Stimulated activated CD8-positive, alpha-beta memory T cell treated with anti-CD3 and anti-CD28 coated beads, Interleukin-7, amount 100 ng/mL, for 48 hours (primary cell): Measurements from ENCODE around the gene NPB.
A peak's percentile ranks its signal among the peaks of the same experiment; 100 is the strongest.

Source experiments
- DNase-seq, 2 donors: peaks; one replicate each; pipeline ENCODE4 v3.0.0-alpha.2; 2020; ENCODE audit warnings: low read depth in 1 of 2; ENCODE audit errors: extremely low read depth in 1 of 2

NPB gene

DNA sequence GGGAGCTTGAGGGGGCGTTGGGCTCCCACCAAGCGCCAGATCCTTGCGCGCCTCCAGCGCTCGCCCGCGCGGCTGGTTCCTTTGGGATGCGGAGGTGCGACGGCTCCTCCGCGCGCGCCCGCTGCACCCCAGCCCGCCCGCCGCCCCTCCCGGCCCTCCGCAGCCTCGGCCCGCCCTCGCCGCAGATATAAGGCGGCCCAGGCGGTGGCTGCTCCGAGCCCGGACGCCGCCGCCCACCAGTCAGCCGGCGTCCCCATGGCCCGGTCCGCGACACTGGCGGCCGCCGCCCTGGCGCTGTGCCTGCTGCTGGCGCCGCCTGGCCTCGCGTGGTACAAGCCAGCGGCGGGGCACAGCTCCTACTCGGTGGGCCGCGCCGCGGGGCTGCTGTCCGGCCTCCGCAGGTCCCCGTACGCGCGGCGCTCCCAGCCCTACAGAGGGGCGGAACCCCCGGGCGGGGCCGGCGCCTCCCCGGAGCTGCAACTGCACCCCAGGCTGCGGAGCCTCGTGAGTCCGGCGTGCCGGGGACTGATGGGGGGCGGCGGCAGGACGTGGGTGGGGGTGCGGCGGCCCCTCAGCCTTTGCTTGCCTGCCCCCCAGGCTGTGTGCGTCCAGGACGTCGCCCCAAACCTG, at the start of gene NPB:
Gene NPB (plus strand): TSS at position 216 of the 630 bp plus-strand sequence. CDS start 40 bp downstream, at position 256.
- DNase-seq = no peak

DNA sequence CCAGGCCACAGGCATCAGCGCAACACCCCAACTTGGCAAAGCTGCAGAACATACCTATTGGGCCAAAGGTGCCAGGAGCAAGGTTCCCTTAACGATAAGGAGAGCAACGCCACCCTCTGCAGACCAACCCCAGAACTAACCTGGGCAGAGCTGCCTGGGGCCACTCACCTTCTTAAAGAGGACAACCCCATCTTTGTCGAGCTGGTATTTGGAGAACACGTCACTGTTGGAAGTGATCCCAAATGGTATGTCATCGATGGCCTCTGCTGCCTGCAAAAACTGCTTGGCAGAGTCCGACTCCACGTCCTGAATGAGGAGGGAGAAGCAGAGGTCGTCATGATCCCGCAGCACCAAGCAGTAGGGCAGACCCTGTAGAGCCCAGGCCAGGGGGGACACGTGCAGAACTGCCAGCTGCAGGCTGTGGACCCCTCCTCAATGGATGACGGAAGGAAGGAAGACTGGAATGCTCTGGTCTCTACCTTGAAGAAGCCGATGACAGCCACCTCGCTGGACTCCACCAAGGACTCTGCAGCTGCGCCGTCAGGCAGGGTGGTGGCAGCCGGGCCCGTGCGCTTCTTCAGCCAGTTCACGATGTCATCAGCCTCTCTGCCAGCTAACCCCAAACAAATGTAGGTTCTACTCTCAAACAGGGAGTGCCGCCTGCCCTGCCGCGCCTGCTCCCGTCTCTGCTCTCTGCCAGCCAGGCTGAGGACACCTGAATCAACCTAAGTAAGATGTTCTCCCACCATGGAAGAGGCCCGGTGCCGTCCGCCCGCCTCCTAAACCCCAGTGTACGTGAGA, 46.9 kb upstream of the NPB start:
- DNase-seq = no peak

DNA sequence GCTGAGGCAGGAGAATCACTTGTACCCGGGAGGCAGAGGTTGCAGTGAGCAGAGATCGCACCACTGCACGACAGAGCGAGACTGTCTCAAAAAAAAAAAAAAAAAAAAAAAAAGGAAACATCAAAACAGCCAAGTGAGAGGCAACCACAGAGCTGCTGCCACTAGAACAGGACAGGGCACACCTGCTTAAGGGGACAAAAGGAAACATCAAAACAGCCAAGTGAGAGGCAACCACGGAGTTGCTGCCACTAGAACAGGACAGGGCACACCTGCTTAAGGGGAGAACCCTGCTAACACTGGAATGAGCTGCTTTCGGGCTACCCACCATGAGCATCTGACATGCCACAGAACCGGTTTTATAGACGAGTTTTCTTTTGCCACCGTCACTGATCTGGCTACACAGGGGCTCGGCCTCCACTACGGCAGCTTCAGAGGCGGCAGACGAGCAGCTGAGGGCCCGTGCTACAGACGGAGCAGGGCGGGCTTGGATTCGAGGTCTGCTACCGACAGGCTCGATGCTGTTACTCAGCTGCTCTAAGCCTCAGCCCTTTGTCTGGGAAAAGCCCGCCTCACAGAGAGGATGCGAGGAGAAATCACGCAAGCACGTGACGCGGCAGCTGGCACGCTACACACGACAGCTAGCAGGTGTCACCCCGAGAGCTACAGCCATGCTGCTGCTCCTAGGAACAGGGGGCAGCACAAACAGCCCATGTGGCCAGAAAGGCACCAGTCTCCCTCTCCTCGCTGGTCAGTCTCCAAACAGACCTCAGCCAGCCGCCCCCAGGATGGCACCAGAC, 43.7 kb upstream of the NPB start:
- no peak for DNase-seq

DNA sequence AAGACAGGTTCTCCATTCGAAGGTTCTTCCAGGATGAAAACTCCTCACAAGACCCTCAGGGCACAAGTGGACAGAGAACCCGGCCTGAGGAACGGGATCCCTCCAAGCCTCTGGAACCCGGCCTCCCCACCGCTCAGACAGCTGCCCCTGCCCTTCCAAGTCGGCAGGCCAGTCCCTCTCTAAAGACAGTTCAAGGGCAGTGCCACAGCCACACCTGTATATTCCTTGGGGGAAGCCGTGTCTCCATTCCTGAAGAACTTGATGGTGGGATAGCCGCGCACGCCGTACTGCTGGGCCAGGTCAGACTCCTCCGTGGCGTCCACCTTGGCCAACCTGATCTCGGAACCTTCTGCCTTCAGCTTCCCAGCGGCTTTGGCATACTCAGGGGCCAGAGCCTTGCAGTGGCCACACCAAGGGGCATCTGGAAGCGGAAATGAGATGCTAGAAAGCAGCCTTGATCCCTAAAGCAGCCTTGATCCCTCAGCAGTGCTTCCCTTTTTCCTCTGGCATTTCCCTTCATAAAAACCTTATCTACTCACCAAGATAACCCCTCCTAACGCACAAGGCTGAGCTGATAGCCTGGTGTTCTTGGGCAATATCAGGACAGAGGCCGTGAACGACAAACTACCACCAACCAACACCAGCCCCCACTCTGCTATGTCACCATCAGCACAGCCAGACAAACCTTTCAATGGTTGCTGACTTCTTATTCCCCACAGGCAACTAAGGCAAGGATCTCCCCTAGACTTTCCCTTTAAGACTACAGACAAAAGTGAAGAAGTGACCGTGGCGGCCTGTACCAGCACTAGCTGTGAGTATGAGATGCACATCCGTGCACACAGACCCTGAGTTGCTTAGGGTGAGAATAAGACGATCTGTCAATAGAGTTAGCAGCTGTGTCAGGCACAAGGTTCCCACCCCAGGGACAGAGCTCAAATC, 42.8 kb upstream of the NPB start:
- no peak for DNase-seq

DNA sequence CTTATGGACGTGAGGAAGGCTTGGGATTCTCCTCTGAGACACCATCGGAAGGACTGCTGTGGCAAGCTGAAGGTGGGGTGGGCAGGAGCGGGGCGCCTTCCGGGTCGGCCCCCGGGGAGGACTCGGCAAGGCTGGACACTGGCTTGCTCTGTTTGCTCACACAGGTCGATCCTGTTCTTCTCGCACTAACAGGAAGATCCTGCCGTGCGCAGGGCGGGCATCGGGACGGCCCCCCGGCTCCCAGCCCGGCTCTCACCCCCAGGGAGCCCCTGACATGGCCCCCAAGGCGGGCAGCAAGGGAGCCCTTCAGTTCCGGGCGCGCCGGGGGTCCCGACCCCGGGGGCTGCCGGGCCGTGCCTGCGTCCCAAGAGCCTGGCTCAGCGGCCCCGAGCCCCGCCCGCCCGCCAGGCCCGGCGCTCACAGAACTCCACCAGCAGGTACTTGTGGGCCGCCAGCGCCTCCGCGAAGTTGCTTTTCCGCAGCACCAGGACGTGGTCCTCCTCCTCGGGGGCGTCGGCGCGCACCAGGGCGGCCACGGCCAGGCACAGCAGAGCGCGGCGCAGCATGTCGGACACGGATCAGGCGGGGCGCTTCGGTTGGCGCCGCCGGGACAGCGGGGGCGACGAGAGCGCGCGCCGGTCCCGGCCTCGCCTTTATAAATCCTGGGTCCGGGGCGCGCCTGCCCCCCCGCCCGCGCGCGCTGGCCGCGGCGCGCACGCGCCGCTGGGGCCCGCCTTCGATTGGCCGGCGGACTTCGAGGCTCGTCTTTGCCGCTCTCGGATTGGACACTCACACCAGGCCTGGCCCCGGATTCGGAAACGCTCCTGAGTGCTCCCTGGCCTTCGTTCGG, 41.9 kb upstream of the NPB start, which contains the start of gene P4HB:
Gene P4HB (minus strand): TSS at position 630 of the 850 bp plus-strand sequence. CDS start 64 bp downstream, at position 566.
- no peak for DNase-seq

DNA sequence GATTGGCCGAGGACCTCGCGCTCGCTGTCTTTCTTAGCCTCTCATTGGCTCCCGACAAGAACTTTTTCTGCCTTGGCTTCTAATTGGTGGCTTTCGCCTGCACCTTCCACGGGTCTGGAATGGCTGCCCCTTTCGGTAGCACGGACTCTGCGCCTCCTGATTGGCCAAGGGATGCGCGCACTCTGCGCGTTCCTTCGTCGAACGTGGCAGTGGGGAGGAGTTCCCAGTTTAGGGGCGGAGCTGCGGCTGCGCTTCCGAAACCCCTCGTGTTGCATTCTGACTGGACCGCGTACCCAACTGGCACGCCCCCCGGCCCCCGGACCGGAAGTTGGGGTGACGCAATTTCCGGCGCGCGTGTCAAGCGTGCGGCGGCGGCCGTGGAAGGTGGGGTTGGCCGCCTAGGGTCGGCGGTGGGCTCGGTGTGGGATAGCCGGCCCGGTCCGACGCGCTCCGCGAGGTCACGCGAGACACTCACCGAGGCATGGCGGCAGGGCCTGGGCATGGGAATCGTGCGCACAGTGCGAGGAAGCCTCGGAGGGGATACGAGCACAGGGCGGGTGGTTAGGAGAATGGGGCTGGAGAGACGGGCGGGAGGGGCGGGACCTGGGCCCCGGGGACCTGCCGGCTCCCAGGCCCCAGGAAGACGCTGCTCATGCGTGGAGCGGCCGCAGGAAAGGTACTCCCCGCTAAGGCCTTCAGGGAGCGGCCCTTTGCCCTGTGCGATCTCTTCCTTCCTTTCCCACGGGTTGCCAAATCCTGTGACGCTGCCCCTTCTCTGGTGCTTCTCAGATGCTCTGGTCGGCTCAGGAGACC, 41.1 kb upstream of the NPB start:
- DNase-seq = peak; percentile 99

DNA sequence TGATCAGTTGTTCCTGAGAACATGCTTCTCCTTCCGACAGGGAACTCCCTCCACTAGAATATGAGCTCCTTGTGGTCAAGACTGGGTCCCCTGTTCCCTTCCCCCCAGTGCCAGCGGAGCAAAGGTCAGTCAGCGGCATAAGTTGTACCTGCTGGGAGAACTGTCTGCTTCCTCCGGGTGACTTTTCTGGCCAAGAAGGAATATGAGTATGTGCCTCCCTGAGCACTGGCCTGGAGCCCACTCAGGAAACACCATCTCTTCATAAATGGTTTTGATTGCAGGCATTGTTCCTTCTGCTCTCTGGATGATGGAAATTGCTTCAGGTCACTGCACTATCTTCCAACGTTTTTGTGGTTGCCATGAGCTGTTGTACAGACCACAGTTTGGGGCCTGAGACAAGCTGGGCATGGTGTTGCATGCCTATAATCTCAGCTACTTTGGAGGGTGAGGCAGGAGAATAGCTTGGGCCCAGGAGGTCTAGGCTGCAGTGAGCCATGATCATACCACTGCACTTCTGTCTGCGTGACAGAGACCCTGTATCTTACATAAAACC, 38.8 kb upstream of the NPB start:
- DNase-seq = no peak

DNA sequence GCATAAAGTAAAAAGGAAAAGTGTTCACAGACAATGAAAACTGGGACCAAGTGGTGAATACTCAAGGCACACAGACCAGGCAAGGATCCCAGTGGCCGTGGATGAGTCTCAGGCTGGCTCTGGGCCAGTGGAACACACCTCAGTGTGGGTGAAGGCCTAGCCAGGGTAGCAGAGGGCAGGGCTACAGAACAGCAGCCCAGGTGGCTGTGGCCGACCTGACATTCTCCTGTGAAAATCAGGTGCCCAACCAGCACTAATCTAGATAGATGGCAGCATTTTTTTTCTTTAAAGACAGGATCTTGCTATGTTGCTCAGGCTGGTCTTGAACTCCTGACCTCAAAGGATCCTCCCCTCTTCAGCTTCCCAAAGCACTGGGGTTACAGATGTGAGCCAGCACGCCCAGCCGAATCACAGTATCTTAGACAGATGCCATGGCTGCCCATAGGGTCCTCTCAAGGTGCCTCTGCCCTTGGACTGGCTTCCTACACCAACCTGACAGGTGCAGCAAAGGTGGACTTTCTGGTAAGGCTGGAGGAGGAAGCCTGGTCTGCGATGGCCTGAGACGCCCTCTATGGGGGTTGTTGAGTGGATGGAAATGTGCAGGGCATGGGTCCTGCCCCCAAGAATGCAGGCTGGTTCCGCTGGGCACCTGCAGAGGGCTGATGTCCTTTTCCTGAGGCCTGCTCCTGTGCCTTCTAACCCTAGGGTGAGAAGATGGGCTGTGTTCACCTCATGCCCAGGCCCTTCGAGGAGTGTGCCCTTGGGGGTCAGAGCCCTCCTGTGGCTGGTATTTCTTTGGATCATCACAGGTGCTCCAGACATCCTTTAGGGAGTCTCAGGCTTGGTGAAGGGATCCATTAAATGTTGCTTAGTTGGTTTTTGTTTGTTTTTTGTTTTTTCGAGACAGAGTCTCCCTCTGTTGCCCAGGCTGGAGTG, 37.9 kb upstream of the NPB start:
- DNase-seq = no peak

DNA sequence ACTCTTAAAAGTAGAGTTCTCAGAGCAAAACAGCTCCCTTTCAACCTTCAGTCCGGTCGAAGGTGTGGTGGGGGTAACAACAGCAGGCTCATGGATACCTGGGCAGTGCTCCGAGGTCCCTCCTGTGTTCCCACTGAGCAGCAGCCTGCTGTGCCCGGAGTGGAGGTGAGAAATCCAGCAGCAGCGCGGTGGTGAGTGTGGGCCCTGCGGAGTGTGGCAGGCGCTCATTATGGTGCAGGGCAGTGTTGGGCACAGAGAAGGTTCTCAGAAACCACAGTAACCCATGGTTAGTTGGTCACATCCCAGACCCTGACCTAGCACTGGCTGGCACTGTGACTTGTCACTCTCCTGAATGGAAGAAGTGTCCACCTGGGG, 36.7 kb upstream of the NPB start:
- DNase-seq = no peak

DNA sequence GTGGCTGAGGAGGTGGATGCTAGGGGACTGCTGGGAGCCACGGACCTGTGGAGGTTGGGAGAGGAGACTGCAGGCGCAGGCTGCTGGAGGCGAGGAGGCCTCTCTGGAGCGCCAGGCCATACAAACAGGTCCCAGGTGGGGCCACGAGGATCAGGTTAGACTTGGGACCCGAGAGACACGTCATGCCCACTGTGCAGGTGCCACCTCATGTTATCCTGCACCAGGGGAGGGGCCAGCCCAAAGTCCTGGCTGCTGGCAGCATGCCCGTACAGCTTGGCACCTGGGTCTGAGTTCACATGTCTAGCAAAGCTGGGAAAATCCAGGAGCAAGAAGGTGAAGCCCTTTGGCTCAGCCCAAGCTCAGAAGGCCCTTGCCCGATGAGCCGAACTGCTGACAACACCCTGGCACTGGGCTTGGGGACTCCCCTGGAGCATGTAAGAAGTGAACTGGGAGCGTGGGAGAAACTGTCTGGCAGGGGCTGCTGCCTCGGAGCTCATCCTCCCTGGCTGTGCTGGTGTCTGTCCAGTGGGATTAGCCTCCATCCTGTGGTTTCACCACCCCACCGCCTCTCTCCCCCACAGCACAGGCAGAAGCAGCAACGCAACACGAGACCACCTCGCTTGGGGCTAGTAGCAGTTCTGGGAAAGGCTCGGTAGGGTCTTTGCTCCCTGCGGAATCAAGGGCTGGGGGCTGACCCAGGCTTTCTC, 36.2 kb upstream of the NPB start:
- no peak for DNase-seq

DNA sequence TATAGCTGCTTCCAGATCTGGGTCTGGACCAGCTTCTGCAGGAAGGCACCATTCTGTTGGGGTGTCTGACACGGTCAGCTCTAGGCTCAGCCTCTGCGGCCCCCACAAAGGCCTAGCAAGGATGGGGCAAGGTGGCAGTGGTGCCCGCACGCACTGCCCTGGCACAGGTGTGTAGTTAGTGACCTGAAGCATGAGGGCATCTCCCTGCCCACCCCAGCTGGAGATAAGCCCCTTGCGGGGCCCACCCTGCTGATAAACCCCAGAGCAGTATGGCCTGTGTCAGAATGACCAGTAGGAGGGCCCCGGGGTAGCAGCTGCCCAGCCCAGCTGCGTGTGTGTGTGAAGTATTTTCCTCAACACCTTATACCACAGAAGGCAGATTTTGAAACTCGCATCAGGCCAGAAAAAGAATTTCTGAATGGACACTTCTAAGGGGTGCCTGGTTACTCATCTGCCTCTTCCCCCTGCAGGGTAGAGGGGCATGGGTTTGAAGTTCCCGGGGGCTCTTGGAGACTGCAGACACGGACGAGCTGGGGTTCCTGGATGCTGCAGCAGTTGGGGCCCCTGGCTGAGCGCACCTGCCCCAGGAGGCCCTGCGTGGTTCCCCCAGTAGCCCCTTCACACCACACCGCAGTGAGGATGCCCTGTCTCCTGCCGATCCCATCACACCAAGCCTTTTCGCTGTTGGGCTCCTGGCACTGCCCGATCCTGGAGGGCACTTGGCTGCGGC, 35.4 kb upstream of the NPB start:
- DNase-seq = no peak

DNA sequence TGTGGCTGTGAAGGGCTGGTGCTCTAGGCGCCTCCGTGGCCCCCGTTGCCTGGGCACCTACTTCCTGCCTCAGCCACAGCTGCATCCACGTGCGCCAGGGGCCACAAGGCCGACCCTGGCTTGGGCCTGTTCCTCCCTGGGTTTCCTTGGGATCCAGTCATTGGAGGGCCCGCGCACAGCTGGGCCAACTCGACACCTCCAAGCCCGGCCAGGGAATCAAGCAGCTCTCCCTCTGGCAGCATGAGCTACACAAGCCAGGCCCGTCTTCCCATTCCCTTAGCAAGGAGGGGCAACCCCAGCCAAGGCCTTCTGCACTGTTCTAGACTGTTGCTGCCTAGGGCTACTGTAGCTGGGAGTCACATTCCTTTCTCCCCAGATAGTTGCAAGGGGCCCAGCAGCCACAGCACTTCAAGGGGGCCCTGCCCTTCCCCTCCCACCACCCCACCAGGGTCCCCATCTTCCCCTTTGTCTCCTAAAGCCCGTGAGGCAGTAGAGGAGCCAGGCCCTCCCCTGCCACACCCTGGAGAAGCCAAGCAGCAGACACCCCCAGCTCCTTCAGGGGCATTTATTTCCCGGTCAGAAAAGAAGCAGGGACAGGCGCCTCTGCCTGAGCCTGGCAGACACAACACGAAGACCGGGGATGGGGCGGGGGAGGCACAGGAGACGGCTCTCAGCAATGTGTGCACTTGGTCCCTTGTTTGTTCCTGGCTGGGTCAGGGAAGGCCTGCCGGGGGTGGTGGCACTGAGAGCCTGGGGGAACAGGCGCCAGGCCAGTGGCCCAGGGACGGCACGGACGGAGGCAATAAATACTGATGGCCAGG, 34.7 kb upstream of the NPB start:
- no peak for DNase-seq

DNA sequence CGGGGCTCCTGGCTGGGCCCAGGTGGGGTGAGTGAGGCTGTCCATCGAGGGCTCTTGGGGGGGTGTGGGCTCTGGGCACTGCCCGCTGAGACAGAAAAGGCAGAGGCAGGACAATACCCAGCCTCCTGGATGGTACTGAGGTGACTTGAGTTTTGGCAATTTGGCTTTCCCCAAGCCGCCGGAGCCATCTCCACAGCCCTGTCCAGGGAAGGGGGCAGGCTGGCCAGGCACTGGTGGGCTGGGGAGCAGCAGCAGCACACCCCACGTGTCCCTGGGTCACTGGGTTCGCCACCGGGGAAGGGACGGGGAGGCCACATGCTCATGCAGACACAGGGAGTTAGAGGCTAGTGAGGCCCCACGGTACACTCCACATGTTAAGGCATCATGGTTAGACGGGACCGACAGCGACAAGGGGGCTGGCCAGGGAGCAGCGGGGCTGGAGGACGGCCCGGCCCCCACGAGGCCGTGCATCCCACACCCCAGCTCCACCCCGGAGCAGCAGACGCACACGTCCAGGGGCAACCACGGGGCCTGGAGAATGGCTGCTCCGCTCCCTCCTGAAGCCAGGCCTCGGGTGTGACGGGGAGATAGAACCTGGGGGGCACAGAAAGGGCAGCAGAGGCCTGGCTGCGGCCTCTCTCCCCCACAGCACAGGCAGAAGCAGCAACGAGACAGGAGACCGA, 33.9 kb upstream of the NPB start:
- DNase-seq = no peak

DNA sequence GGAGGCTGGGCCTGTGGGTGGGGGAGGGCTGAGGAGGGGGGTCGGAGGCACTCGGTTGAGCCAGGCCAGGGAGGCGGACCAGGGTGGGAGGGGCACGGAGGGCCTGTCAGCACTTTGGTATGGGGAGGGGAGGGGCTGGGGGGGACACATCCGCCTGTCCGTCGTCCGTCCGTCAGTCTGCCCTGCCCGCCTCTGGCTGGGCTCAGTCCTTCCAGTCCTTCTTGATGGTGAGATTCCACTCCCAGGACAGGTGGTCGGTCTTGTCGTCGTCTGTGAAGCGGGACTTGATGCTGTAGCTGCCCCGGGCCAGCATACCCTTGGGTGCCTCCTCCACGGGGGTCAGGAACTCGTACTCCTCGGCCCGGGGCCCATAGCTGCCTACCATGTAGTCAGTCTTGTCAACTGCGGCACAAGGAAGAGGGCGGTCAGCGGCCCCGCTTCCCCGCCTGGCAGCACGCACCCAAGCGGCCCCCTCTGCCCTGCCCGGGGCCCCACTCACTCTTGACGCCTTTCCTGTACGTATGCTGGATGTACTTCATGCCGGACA, 33.3 kb upstream of the NPB start:
- DNase-seq = no peak
